ENCODE data around the gene USP46.

The USP46 gene

DNA sequence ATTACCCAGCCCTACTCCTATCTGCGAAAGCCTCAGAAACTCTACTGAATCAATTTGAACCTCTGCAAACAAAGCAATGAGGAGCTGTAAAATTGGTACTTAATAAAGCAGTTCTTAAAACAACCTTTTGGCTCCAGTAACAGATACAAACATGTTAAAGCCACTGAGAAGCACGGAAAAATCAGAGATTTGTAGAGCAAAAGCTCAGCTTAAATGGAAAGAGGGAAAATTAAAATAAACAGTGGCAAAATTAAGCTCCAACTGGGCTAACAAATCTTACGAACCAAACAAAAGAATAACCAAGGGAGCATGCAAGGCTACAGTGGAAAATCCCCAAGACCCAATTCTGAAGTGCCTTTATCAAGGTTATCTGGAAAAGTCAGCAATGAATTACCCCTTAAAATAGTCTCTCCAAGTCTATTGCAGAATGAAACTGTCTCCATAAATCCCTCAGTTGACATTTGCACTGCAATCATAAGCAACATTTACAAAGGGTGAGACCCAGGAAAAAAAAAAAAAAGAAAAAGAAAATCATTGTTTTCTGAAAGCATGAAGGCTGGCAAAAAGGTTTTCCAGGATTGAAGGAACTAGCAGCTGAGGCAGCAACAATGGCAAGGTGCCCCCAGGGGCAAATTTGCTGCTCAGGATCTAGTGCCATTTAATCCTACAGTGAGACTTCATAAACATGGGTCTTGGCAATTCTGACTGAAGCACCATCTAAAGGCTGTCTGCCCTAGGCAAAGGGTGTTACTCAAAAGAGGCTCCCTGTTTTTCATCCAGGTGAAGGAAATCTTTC is 40.1 kb downstream of the USP46 start:
- DNase-seq (ENCODE audit: low read depth in 2 of 2): no peak

DNA sequence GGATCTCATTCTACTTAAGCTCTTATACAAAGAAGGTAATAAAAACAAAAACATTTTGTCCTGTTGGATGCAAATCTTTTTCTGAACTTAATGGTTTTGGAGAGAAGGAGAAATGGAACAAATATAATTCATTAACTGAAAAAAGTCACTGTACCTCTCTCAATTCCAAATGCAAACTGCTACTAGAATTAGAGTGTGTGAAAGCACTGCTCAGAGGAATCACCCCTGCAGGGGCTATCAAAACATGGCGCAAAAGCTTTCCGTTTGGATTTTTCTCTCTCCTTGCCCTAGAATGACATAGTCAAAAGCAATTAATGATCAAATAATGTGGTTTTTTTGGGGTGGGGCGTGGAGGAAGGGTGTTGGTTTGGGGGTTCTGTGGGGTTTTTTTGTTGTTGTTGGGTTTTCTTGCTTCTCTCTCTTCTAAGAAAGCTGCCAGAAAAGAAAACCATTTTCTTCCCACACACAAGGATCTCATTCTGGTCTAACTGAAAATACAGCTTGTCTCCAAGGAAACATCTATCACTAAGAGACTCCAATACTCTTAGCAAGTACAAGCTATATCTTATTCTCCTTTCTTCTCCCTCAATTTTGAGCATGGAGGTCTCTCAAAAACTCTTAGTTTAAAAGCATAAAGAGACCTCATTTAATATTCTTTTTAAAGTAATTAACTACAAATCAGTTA is 41.6 kb downstream of the USP46 start:
- DNase-seq (ENCODE audit: low read depth in 2 of 2): no peak

DNA sequence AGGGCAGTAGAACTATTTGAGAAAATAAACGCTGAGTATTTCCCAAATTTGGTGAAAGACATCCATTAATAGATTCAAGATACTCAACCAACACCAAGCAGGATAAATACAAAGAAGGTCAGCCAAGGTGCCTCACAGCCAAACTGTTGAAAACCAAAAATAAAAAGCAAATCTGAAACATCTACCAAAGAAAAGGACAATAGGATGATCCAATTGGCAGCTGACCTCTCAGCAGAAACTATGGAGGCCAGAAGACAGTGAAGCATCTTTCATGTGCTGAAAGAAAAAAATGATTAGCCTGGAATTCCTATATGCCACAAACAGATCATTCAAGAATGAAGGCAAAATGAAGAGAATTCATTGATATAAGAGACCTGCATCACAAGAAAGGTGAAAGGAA is 44.9 kb downstream of the USP46 start:
- DNase-seq (ENCODE audit: low read depth in 2 of 2): no peak

DNA sequence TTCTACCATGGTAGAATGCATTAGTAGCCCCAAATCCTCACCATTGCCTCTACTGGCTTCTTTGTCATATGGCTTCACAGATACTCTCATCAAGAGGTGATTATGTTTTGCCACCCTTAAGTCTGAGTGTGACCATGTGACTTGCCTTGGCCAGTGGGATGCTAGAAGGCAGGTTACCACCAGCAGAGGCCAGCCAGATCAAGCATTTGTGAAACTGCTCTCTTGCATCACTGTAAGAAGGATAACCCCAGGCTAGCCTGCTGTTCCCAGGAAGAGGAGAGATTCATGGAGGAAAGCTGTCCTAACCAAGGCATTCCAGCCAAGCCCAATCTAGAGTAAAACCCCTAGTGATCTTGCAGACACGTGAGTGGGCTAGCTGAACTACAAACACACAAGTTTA is 46.8 kb downstream of the USP46 start:
- DNase-seq (ENCODE audit: low read depth in 2 of 2): no peak

DNA sequence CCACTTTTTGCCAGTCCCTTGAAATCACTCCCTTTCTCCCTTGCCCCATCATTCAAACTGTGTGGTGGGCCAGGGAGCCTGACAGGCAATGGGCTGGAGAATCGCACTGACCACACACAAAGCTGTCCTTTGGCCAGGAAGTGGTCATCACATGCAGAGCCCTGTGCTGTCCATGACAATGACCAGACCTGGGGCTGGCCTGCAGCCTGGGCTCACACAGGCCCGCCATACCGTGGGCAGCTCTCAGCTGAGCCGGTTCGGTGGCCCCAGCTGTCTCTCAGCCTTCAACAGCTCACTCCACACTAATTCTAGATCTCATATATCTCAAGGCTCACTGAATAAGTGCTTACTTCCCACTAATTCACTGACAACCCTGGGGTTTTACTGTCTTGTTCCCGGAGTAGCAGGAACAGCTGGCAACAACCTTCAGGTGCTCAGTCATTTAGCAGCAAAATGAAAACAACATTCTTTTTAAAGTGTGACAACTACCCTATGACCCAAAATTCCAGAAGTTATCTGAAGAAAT is 48.0 kb downstream of the USP46 start:
- DNase-seq (ENCODE audit: low read depth in 2 of 2): no peak

DNA sequence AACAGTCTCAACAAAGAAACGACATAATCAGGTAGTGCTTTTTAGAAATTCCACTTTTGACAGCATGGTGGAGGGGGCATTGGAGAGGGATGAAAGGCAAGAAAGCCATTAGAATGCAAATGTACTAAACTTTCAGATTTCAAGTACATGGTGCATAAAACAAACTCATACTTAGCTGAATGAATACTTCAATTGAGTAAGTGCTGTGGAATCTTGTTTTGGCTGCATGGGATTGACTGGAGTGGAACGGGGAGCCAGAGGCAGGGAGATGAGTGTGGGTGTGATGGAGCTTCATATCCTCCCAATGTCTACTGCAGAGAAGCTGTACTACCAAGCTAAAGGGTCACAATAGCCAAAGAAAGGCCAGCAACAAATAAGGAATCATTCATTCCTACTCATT is 52.4 kb downstream of the USP46 start:
- DNase-seq (ENCODE audit: low read depth in 2 of 2): no peak

- DNase-seq (ENCODE audit: low read depth in 2 of 2): no peak
Measured at GRCh38 chr4:52606040-52606439, 53.1 kb downstream of the USP46 start.

- DNase-seq (ENCODE audit: low read depth in 2 of 2): no peak
Measured at GRCh38 chr4:52604215-52604614, 54.9 kb downstream of the USP46 start.

GRCh38 chr4:52600275-52600674 is 58.8 kb downstream of the USP46 start:
- DNase-seq (ENCODE audit: low read depth in 2 of 2): no peak

DNA sequence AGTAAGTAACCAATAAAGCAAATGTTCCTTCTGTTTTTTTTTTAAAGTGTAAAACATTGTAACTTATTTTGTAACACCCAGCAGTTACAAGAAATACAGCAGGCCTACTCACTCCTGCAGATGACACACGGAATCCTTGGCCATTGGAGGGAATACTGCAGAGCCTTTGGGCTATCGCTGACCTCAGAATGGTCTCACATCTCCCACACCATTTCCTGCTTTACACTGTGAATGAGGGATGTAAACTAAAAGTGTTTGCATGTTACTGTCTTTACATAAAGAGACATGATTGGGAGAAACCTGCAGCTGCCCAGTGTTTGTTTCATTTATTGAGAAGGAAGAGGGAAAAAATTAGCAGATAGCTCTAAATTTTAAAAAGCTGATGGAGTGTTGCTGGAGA is 64.1 kb downstream of the USP46 start:
- no peak for DNase-seq (ENCODE audit: low read depth in 2 of 2)

GRCh38 chr4:52592287-52592686 is 66.8 kb downstream of the USP46 start:
- DNase-seq (ENCODE audit: low read depth in 2 of 2): no peak

GRCh38 chr4:52588771-52589591 is 70.1 kb downstream of the USP46 start:
- no peak for DNase-seq (ENCODE audit: low read depth in 2 of 2)

- DNase-seq (ENCODE audit: low read depth in 2 of 2): no peak
Measured at GRCh38 chr4:52588097-52588496, 71.0 kb downstream of the USP46 start.

- no peak for DNase-seq (ENCODE audit: low read depth in 2 of 2)
Measured at GRCh38 chr4:52586069-52586468, 73.0 kb downstream of the USP46 start.

- no peak for DNase-seq (ENCODE audit: low read depth in 2 of 2)
Measured at GRCh38 chr4:52585379-52585778, 73.7 kb downstream of the USP46 start.

DNA sequence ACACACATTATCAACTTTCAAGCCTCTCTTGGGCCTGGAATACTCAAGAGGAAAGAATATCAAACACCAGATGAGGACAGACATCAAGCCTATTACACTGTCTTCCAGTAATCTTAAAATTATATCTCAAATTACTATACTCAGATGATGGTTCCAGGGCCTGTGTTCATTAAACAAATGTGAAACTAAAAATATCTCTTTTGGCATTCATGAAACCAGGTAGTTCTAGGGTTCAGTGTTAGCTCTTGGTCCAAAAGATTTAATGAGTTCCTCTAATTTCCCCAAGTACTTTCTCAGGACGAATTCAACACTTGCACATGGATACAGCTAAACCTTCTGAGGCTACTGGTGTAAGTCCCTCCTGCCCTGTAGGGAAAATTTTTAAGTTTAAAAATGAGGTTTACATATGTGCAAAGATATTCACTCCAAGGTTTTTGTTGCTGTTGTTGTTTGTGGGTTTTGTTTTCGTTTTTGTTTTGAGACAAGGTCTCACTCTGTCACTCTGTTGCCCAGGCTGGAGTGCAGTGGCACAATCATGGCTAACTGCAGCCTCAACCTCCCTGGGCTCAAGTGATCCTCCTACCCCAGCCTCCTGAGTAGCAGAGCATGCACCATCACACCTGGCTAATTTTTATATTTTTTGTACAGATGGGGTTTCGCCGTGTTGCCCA is 79.4 kb downstream of the USP46 start:
- no peak for DNase-seq (ENCODE audit: low read depth in 2 of 2)

DNA sequence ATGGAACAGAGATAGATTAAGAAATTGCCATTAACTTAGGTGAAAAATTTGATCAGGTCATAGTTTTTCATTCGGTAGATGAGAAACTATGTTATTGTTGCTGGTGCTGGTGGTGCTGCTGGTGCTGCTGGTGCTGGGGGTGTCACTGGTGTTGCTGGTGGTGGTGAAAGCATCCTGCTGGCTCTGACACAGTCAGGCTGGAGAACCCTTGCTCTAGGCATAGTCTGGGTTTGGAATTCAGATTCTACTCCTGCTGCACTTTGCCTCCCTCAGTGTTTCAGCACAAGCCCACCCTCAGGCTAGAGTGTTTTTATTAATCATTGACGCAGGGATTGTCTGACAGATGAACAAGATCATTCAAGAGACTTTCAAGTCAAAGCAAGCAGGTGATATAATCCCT is 80.2 kb downstream of the USP46 start:
- no peak for DNase-seq (ENCODE audit: low read depth in 2 of 2)

DNA sequence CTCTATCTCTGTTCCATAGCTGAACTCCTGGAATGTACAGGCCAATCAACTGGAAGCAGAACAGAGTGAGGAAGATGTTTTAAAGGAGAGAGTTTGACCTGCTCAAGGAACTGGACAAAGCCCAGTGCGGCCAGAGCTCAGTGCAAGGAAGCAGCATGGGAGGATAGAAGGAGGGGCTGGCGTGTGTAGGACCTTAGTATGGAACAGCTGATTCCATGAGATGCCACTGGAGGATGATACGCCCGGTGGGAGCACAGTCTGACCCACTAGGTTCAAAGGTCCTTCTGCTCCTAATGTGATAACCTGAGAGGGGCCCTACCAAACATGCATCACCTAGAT is 81.5 kb downstream of the USP46 start:
- DNase-seq (ENCODE audit: low read depth in 2 of 2): no peak

GRCh38 chr4:52576961-52577623 is 82.0 kb downstream of the USP46 start:
- no peak for DNase-seq (ENCODE audit: low read depth in 2 of 2)

DNA sequence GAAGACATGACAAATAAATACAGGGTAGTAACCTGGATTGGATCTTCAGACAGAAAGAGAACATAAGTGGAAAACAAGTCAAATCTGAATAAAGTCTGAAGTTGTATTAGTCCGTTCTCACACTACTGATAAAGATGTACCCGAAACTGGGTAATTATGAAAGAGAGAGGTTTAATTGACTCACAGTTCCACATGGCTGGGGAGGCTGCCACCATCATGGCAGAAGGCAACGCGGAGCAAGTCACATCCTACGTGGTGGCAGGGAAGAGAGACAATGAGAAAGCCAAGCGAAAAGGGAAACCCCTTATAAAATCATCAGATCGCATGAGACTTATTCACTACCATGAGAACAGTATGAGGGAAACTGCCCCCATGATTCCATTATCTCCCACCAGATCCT is 82.8 kb downstream of the USP46 start:
- DNase-seq (ENCODE audit: low read depth in 2 of 2): no peak

DNA sequence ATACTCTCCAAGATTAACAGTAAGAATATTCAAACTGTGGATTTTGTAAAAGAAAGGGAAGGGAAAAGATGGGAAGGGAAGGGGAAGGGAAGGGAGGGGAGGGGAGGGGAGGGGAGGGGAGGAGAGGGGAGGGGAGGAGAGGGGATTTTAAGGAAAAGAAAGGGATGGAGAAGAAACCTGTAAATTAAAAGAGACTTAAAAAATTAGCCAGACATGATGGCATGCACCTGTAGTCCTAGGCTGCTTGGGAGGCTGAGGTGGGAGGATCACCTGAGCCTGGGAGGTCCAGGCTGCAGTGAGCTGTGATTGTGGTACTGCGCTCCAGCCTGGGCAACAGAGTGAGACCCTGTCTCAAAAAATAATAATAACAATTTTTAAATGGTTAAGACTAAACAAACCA is 83.7 kb downstream of the USP46 start:
- no peak for DNase-seq (ENCODE audit: low read depth in 2 of 2)
